Measurements from ENCODE around the gene RBM6. TPM values are rescaled to one million over a fixed set of nuclear protein-coding genes. Genes with fewer than 3 reads are reported as not detected.
"Not testable (repeated sequence)": the region's sequence is repeated elsewhere in the genome, so short reads cannot be mapped to it uniquely, and the experiment has no call there.

The RBM6 gene
- total RNA-seq, 2 experiments from 2014 or later = 90.8 to 95.2 TPM

DNA sequence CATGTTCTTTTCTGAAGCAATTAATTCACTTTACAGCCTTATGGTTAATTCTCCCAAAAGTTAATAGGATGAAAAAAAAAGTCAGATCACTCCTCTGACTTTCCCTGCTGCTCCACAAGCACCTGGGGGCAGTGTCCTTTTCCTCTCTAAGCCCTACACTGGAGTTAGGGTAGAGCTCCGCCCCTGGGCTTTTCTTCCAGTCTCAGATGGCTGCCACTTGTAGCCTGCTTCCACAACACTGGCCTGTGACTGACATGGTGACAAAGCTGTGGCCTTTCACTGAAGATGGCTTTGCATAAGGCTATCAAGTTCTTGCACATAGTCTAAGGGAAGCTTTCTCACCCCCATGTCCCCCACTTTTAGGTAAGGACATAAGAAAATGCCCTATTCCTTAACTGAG, 9.0 kb upstream of the RBM6 start:
- ATAC-seq = no peak
- POLR2A ChIA-PET = interaction anchor here (1.0 to 4.7 kb wide), 2 partner anchors 9 to 23 kb away, joined by 3 to 28 read pairs; partner anchors contain the start of gene RBM6
- Mint-ChIP-seq H3K36me3 (ENCODE audit: low read depth) (peaks cover 1% of the 10 kb centered on the region), H3K27me3 (no peaks in the 10 kb centered on the region), H3K27ac (no peak overlapping the region), H3K4me3 (no peak overlapping the region), H3K4me1 (ENCODE audit: low read depth) (peaks cover 23% of the 10 kb centered on the region), H3K9me3 (no peaks in the 10 kb centered on the region)
- intact Hi-C loops (cut with micrococcal nuclease) = no loop called here
- peak; percentile 19 for DNase-seq
- TF ChIP-seq, protein P1, sequence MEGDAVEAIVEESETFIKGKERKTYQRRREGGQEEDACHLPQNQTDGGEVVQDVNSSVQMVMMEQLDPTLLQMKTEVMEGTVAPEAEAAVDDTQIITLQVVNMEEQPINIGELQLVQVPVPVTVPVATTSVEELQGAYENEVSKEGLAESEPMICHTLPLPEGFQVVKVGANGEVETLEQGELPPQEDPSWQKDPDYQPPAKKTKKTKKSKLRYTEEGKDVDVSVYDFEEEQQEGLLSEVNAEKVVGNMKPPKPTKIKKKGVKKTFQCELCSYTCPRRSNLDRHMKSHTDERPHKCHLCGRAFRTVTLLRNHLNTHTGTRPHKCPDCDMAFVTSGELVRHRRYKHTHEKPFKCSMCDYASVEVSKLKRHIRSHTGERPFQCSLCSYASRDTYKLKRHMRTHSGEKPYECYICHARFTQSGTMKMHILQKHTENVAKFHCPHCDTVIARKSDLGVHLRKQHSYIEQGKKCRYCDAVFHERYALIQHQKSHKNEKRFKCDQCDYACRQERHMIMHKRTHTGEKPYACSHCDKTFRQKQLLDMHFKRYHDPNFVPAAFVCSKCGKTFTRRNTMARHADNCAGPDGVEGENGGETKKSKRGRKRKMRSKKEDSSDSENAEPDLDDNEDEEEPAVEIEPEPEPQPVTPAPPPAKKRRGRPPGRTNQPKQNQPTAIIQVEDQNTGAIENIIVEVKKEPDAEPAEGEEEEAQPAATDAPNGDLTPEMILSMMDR (IDR thresholded peaks at IDR 0.05) = no peak
- CTCF ChIA-PET = interaction anchor here (0.9 to 1.2 kb wide), 4 partner anchors 9 to 219 kb away, joined by 3 to 4 read pairs (median 3); partner anchors contain the start of genes INKA1 and RBM6

DNA sequence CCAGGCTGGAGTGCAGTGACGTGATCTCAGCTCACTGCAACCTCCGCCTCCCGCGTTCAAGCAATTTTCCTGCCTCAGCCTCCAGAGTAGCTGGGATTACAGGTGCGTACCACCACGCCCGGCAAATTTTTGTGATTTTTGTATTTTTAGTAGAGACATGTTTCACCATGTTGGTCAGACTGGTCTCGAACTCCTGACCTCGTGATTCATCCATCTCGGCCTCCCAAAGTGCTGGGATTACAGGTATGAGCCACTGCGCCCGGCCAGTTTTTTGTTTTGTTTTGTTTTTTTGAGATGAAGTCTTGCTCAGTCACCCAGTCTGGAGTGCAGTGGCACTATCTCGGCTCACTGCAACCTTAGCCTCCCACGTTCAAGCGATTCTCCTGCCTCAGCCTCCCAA, 7.7 kb upstream of the RBM6 start:
- ATAC-seq; POLR2A ChIA-PET; H3K36me3 Mint-ChIP-seq (ENCODE audit: low read depth); H3K27me3 Mint-ChIP-seq; DNase-seq; intact Hi-C loops (cut with micrococcal nuclease); CTCF ChIA-PET; H3K27ac Mint-ChIP-seq; H3K4me3 Mint-ChIP-seq; H3K9me3 Mint-ChIP-seq: not testable (repeated sequence)
- H3K4me1 Mint-ChIP-seq (ENCODE audit: low read depth) = peaks cover 17% of the 10 kb centered on the region

GRCh38 chr3:49937090-49937489, 2.9 kb upstream of the RBM6 start:
- ATAC-seq = no peak
- no peak overlapping the region for H3K27ac Mint-ChIP-seq
- POLR2A ChIA-PET = no interaction called here
- no peak overlapping the region for H3K4me3 Mint-ChIP-seq
- DNase-seq = no peak
- peaks cover 10% of the 10 kb centered on the region for H3K4me1 Mint-ChIP-seq (ENCODE audit: low read depth)
- H3K9me3 Mint-ChIP-seq = no peaks in the 10 kb centered on the region
- TF ChIP-seq, protein P1 (IDR thresholded peaks at IDR 0.05) = no peak
- intact Hi-C loops (cut with micrococcal nuclease) = no loop called here
- CTCF ChIA-PET = no interaction called here
- no peaks in the 10 kb centered on the region for H3K27me3 Mint-ChIP-seq
- H3K36me3 Mint-ChIP-seq (ENCODE audit: low read depth) = peaks cover 6% of the 10 kb centered on the region

DNA sequence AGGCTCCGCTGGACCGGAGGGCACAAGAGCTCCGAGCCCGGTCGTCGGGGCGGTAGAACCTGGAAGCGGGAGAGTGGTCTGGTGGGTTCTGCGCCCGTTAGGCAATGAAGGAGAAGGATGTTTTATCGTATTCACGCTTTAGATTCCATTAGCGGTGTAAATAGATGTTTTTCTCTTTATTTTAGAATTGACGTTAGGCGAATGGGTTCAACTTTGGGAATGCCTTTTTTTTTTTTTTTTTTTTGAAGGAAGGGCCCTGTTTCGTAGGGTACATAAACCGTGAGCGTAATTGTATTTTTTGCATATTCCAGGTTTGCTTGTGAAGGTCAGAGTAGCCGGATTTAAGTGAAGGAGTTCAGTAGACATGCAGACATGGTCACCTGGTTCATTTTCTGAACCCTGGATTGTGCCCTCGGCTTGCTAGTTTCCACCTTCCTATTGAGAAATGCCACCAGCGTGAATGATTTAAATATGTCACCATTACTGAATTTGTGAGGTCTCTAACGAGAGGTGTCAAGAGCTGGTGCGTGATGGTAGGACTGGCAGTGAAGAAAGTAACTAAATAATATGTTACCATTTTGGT, 808 bp downstream of the RBM6 start:
- Mint-ChIP-seq H3K27ac (peak overlapping the region; percentile 91), H3K9me3 (no peaks in the 10 kb centered on the region), H3K4me1 (ENCODE audit: low read depth) (peaks cover 24% of the 10 kb centered on the region), H3K4me3 (peak overlapping the region; percentile 89), H3K36me3 (ENCODE audit: low read depth) (peaks cover 20% of the 10 kb centered on the region), H3K27me3 (no peaks in the 10 kb centered on the region)
- ATAC-seq (no peak), DNase-seq (no peak)
- intact Hi-C loops (cut with micrococcal nuclease) = no loop called here
- ChIA-PET CTCF (interaction anchor here (0.7 to 1.5 kb wide), 3 partner anchors 12 to 137 kb away, joined by 3 to 4 read pairs (median 4); partner anchors contain the start of genes INKA1 and MON1A), POLR2A (interaction anchor here (0.6 to 3.1 kb wide), 10 partner anchors 9 to 217 kb away, joined by 3 to 28 read pairs (median 3); partner anchors contain the start of genes GMPPB, IP6K1 and MON1A)
- TF ChIP-seq, protein P1 (IDR thresholded peaks at IDR 0.05) = no peak

DNA sequence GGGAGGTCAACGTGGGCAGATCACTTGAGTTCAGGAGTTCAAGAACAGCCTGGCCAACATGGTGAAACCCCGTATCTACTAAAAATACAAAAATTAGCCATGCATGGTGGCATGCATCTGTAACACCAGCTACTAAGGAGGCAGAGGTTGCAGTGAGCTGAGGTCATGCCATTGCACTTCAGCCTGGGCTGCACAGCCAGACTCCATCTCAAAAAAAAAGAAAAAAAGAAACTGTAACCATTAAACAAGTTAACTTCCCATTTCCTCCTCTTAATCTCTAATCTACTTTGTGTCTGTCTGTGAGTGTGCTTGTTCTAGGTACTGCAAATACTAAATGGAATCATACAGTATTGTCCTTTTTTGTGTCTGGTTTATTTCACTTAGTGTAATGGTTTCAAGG, 2.7 kb downstream of the RBM6 start:
- POLR2A ChIA-PET = interaction anchor here (0.7 kb wide), 1 partner anchor 9 kb away, joined by 3 read pairs; no protein-coding TSS in a partner anchor
- no peaks in the 10 kb centered on the region for H3K9me3 Mint-ChIP-seq
- peaks cover 23% of the 10 kb centered on the region for H3K36me3 Mint-ChIP-seq (ENCODE audit: low read depth)
- H3K4me3 Mint-ChIP-seq = no peak overlapping the region
- H3K27ac Mint-ChIP-seq = peak overlapping the region; percentile 52
- H3K27me3 Mint-ChIP-seq = no peaks in the 10 kb centered on the region
- CTCF ChIA-PET = no interaction called here
- DNase-seq (no peak), ATAC-seq (no peak)
- TF ChIP-seq, protein P1 (IDR thresholded peaks at IDR 0.05) = no peak
- peaks cover 27% of the 10 kb centered on the region for H3K4me1 Mint-ChIP-seq (ENCODE audit: low read depth)
- intact Hi-C loops (cut with micrococcal nuclease) = no loop called here
